GM21737 (cell line): ENCODE data around the gene CA12.

Source experiments
- ATAC-seq: cut with Tn5 transposase; IDR thresholded peaks from one replicate; pipeline ENCODE4 v1.9.1; 2021; ENCODE audit warnings: mild to moderate bottlenecking, moderate library complexity; ENCODE audit not compliant: unreplicated experiment

CA12 gene

GRCh38 chr15:63402498-63403253 is 21.0 kb upstream of the CA12 start:
- no peak for ATAC-seq

DNA sequence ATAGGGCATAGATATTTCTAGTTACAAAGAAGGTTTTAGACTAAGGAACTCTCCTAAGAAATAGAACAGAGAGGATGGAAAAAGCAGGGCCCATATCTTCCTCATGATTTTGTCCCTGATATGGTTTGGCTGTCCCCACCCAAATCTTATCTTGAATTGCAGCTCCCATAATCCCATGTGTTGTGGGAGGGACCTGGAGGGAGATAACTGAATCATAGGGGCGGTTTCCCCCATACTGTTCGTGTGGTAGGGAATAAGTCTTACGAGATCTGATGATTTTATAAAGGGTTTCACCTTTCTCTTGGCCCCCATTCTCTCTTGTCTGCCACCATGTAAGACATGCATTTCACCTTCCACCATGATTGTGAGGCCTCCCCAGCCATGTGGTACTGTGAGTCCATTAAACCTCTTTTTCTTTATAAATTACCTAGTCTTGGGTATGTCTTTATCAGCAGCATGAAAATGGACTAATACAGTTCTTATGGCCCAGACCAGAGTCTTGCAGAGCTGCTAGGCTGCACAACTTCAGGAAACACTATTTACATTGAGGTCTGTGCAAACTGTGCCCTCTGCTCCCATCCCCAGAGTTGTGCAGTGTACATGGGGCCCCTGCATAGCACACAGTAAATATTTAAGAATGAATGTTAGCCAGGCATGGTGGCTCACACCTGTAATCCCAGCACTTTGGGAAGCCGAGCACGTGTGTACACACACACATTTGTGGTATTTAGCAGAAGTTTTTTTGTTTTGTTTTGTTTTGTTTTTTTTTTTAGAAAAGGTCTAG is 20.3 kb upstream of the CA12 start:
- no peak for ATAC-seq

GRCh38 chr15:63401078-63401477 is 19.4 kb upstream of the CA12 start:
- no peak for ATAC-seq

- ATAC-seq = no peak
Observed at GRCh38 chr15:63398456-63398855, 16.8 kb upstream of the CA12 start.

DNA sequence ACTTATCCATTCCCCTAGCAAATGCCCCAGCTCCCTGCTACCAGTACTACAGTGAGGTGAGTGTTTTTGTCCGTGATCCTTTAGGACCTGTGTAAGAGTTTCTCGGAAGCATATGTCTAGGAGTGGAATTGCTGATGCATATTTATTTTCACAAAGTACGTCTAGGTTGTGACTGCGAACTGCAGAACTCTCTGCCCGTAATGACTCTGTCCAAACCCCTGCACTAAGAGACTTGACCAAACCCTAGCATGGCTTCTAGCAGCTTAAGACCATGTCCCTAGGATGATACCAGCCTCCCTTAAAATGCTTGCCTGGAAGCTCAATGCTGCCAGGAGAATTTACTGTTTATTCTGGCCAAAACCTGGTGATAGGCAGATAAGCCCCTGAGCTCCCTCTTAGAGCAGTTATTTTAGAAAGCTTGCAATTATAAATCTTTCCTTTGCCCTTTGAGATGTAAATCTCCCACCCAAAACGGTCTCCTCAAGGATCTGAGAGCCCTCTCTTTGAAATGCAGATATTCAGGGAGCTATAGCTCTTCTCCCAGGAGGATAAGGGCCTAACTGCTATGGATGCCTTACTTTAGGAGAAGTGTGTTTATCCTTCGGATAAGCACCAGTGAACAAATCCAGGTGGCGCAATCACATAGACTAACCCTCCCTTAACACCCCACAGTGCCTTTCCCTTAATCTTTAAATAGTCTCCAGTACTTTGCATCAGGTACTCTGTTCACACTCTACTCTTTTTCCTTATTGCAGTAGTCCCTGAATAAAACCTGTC is 14.7 kb upstream of the CA12 start:
- no peak for ATAC-seq

- no peak for ATAC-seq
Observed at GRCh38 chr15:63395730-63396151, 14.1 kb upstream of the CA12 start.

DNA sequence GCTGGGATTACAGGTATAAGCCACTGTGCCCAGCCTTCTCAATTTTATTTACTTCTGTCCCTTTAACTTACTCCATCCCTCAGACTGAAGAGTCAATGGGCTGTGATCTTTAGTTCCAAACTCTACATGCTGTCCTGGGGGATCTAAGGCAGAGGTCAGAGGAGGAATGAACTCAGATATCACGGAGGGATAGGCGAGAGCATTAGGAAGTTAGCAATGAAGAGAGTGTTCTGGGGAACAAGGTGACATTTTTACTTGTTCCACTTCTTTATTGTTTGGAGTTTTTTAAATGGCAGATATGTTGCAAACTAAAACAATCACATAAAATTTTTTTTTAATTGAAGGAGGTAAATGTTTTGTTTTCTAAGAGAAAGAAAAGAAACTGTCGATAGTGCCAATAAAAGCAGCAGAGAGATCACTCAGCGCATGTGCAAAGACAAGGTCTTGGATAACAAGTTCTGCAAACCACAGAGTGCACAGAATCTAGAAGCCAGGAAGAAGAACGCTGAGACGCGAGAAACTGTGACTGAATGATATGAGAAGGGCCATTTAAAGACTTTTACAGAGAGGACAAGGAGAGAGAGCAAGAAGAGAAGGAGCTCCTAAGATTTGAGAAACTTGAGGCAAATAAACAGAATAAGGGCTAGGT is 10.8 kb upstream of the CA12 start:
- ATAC-seq = no peak

DNA sequence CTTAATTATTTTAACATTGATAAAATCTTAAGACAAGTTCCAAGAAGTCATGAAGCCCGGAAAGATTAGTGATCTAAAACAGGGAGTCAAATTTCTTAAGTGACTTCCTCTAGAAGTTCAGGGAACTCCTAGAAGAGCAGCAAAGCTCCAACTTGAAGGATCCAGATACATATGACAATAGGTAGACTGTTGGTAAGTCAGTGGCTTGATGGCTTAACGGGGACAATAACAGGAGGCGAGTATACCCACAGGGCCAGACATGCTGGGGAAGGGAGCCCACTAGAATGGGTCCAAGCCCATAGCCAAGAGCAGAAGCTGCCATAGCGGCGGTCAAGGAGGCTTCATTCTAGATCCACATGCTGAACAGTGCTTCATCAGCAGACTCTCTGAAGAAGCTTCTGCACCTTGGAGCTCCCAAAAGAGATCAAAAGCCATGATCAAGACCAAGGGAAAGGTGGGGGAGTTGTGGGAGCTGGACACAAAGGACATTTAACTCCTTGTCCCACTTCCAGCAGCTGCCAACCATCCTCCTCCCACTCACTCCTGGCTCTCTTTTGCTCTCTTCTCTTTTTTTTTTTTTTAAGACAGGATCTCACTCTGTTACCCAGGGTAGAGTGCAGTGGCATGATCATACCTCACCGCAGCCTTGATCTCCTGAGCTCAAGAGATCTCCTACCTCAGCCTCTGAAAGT is 10.2 kb upstream of the CA12 start:
- no peak for ATAC-seq

DNA sequence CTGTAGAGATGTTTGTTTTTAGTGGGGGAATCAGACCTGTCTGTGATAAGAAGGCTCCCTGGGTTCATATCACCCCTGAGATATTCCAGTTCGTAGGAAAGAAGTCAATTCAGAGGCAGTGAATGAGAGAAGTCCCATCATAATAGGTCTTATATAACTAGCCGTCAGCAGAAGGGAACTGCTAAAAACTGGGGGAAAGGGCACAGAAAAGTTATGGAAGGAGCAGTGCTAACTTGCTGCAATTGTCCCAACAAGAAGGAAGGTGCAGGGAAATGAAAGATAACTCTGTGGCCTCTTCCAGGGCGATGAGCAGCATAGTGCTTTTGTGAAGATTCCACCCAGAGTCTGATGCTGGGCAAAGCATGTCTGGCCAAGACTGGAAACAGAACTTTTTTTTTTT is 9.0 kb upstream of the CA12 start:
- no peak for ATAC-seq

DNA sequence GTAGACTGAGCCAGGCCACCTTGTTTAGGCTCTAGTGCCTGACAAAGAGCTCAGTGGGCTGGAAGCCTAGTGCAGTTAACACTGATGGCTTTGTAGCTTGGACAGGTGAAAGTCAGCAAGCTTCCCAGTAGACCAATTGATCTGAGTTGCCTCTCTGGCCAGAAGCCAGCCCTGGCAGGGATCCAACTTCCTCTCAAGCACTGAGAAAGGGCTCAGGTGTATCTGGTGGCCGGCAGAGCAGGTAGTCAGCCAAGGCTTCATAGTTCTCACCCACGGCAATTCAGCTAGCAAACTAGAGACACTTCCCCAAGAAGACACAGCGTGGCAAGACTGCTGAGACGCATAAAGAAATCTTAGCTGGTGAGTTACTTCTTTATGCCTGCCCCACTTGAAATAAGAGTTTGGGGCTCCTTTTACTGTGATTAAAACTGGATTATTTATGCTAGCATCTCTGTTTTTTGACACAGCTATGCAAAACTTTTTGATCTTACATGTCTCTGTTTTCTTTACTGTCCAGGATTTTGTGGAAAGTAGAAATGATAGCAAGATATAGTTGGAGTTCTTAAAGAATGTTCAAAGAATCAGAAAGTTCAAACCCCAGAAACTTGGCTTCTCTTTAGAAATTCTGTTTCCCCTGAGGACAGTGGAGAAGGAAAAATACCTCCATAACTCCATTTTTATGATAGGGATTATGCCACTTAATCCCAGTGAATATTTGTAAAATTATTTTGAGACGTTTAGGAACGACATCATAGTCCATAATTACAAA is 8.4 kb upstream of the CA12 start:
- no peak for ATAC-seq

GRCh38 chr15:63388511-63388910 is 6.9 kb upstream of the CA12 start:
- ATAC-seq = no peak

DNA sequence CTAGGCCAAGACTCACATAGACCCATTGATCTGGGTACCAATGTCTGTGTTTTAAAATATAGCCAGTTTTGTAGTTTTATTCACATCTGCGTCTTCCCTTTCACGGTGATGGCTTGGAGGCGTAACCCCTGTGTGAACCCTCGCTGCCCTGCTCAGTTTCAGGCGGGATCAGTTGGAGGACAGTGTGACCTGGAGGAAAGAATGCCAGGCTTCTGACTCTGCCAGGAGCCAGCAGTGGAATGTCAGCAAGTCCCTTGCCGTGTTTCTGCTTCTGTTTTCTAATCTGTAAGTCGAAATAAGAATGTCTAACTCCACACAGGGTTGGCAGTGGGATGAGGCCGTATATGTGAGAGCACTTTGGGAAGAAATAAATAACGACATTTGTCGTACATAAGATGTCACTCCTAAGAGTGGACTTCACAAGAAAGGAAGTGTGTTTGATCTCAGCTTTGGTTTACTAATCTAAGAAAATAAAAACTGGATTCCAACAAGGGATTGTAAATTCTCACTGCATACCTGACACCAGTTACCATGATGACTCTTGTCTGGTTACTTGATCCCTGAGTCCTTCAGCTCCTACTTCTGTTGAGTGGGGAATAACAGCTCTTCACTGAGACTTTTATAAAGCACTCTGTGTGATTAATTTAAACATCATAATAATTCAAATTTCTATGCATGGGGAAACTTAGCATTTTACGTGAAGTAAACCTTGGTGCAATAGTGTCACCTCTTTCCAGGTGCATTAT is 6.3 kb upstream of the CA12 start:
- ATAC-seq = no peak

- ATAC-seq = no peak
Observed at GRCh38 chr15:63385911-63386531, 4.4 kb upstream of the CA12 start.

DNA sequence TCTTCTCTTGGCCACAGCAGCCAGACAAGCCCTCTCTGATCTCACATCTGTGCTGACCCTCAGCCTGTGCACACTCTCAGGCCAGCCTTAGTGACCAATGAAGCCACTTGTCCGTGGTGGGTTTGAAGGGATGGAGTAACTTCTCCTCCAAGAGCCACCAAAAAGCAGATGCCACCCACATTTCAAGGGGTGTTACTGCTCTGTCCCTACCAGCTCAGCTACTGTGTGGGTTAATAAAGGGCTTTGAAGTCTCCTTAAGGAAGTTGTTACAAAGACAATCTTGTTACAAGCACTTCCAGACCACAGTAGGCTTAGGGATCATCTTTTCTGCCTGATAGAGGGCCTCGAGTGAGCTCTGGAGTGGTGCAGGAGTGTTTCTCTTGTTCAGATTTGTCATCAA is 3.3 kb upstream of the CA12 start:
- no peak for ATAC-seq

DNA sequence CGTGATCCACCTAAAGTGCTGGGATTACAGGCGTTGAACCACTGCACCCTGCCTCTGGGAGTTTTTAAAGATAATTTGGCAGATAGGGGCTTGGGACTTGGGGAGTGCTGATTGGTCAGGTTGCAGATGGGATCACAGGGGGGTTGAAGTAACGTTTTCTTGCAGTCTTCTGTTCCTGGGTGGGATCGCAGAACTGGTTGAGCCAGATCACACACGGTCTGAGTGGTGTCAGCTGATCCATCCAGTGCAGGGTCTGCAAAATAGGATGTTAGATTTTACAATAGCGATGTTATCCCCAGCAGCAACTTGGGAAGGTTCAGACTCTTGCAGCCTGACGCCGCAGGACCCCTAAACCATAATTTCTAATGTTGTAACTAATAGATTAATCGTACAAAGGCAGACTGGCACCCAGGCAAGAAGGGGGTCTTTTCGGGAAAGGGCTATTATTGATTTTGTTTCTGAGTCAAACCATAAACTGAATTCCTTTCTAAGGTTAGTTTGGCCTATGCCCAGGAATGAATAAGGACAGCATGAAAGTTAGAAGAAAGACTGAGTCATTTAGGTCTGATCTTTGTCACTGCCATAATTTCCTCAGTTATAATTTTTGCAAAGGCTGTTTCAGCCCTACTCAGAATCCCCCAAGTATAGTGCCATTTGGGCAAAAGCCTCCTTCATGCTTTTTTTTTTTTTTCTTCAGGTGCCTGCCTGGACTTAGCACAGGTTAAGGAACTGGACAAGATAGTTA is 1.5 kb upstream of the CA12 start:
- ATAC-seq = no peak

DNA sequence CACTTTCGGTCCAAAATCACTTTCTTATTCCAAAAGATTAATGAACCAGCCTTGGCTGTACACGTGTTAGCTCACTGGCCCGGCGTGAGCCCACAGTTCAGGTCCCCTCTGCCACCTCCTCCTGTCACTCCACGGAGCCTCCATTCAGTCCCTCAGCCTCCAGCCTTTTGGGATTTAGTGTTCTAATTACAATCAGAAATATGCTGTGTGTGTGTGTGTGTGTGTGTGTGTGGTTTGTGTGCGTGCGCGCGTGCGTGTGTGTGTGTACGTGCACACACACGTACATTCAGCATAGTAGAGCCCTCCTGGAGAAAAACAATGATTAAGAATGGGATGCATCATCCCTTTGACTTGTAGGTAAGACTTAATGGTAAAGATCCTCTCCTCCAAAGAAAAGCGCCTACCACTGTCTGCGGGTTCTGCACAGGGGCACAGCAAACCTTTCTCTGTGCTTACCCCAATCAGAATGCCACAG is 801 bp downstream of the CA12 start:
- ATAC-seq = no peak

DNA sequence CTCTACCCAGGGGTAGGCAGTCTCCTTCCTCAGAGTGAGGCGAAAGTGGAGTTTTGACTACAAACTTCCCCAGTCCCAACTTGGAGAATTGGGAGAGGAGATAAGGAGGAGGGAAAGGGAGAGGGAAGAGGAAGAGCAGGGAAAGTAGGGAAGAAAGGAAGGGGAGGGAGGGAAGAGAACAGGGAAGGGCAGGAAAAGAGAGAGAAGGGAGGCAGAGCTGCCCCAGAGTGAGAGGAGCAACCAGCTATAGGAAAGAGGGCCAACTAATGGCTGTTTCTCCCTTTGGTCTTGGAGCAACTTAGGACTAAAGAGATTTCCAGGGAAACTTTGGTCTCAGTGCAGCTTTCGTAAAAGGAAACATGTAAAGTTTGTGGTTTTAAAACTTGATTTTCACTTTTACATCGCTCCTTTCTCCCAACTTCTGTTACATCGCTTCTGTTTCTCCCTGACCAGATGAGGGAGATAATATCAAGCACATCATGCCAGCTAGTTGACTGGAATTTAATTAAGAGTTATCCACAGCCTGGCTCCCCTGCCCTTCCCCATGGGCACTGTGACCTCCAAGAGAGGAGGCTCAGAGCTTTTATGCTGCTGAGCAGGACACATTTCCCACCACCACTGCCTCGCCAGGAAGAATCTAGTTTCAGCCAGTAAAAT is 1.4 kb downstream of the CA12 start:
- no peak for ATAC-seq
